NCI-H1694 (cell line): Measurements from ENCODE around the gene SLC35B2.
A peak's percentile ranks its signal among the peaks of the same experiment; 100 is the strongest.
"Not testable (repeated sequence)": the region's sequence is repeated elsewhere in the genome, so short reads cannot be mapped to it uniquely, and the experiment has no call there.

Experiments used
- DNase-seq: peaks from one replicate; lab custom pipeline; 2025; lab: John Stamatoyannopoulos, UW

SLC35B2 gene

GRCh38 chr6:44235269-44235668 is 22.1 kb downstream of the SLC35B2 start:
- DNase-seq: no peak

- DNase-seq: peak; percentile 13
Observed at GRCh38 chr6:44234101-44235025, 23.0 kb downstream of the SLC35B2 start.

- no peak for DNase-seq
Observed at GRCh38 chr6:44233567-44234100, 23.7 kb downstream of the SLC35B2 start.

GRCh38 chr6:44232676-44233566 is 24.4 kb downstream of the SLC35B2 start:
- DNase-seq: no peak

- not testable (repeated sequence) for DNase-seq
Observed at GRCh38 chr6:44231426-44231825, 25.9 kb downstream of the SLC35B2 start.

- DNase-seq: no peak
Observed at GRCh38 chr6:44230034-44230675, 27.2 kb downstream of the SLC35B2 start.

- no peak for DNase-seq
Observed at GRCh38 chr6:44229376-44230033, 27.8 kb downstream of the SLC35B2 start.

GRCh38 chr6:44228836-44229235 is 28.5 kb downstream of the SLC35B2 start:
- DNase-seq: no peak

- DNase-seq: no peak
Observed at GRCh38 chr6:44228433-44228832, 28.9 kb downstream of the SLC35B2 start.

- no peak for DNase-seq
Observed at GRCh38 chr6:44228031-44228430, 29.3 kb downstream of the SLC35B2 start.

- no peak for DNase-seq
Observed at GRCh38 chr6:44227148-44227793, 30.1 kb downstream of the SLC35B2 start.

- no peak for DNase-seq
Observed at GRCh38 chr6:44226368-44227147, 30.8 kb downstream of the SLC35B2 start.

GRCh38 chr6:44225579-44226325 is 31.6 kb downstream of the SLC35B2 start:
- DNase-seq: no peak

- no peak for DNase-seq
Observed at GRCh38 chr6:44224965-44225305, 32.4 kb downstream of the SLC35B2 start.

- DNase-seq: no peak
Observed at GRCh38 chr6:44224029-44224964, 33.0 kb downstream of the SLC35B2 start.

GRCh38 chr6:44223319-44224028 is 33.9 kb downstream of the SLC35B2 start, which contains the start of gene SLC29A1:
Gene SLC29A1 (plus strand): TSS chr6:44223595. CDS start chr6:44227314, 3,719 bp downstream.
- DNase-seq: peak; percentile 28

- no peak for DNase-seq
Observed at GRCh38 chr6:44222486-44223318, 34.6 kb downstream of the SLC35B2 start.
